ENCODE data around the gene IGSF23. TPM values are rescaled to one million over a fixed set of nuclear protein-coding genes. Genes with fewer than 3 reads are reported as not detected.

The IGSF23 gene
- total RNA-seq, 1 donor from 2014 or later, result not detected

DNA sequence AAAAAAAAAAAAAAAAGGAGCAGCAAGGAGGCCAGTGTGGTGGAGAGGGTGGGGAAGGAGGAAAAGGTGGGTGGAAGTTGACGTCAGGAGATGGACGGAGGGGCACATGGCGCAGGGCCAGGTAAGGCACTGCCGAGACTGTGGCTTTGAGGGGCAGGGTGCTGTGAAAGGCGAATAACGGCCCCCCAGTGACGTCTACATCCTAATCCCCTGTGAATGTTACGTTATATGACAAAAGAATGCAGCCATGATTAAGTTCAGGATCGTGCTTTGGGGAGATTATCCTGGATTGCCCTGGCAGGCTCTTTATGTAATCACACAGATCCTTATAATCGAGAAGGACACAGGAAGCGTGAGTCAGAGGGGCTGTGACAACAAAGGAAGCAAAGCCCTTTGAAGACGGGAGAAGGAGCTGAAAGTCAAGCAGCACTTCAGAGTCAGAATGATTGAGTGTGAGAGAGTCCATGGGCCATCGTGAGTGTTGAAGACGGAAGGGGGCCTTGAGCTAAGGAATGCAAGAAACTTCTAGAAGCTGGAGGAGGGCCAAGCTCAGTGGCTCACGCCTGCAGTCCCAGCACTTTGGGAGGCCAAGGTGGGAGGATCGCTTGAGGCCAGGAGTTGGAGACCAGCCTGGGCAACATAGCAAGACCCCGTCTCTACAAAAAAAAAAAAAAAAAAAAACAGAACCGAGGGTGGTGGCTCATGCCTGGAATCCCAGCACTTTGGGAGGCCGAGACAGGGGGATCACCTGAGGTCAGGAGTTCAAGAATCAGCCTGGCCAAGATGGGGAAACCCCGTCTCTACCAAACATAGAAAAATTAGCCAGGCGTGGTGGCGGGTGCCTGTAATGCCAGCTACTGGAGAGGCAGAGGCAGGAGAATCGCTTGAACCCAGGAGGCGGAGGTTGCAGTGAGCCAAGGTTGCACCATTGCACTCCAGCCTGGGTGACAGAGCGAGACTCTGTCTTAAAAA is 71.8 kb downstream of the IGSF23 start:
- no peaks in the 10 kb centered on the region for H3K36me3 Mint-ChIP-seq
- no peaks in the 10 kb centered on the region for H3K9me3 Mint-ChIP-seq
- H3K4me1 Mint-ChIP-seq, result peaks cover 7% of the 10 kb centered on the region
- no peak overlapping the region for H3K4me3 Mint-ChIP-seq
- DNase-seq (ENCODE audit: low spot score in 2 of 2, unreplicated experiment in 2 of 2), result no peak
- peaks cover 1% of the 10 kb centered on the region for H3K27me3 Mint-ChIP-seq (ENCODE audit: low read depth)
- peak overlapping the region; percentile 84 for H3K27ac Mint-ChIP-seq
- TF ChIP-seq, protein P1, sequence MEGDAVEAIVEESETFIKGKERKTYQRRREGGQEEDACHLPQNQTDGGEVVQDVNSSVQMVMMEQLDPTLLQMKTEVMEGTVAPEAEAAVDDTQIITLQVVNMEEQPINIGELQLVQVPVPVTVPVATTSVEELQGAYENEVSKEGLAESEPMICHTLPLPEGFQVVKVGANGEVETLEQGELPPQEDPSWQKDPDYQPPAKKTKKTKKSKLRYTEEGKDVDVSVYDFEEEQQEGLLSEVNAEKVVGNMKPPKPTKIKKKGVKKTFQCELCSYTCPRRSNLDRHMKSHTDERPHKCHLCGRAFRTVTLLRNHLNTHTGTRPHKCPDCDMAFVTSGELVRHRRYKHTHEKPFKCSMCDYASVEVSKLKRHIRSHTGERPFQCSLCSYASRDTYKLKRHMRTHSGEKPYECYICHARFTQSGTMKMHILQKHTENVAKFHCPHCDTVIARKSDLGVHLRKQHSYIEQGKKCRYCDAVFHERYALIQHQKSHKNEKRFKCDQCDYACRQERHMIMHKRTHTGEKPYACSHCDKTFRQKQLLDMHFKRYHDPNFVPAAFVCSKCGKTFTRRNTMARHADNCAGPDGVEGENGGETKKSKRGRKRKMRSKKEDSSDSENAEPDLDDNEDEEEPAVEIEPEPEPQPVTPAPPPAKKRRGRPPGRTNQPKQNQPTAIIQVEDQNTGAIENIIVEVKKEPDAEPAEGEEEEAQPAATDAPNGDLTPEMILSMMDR (IDR thresholded peaks at IDR 0.05; ENCODE audit: unreplicated experiment), result no peak

DNA sequence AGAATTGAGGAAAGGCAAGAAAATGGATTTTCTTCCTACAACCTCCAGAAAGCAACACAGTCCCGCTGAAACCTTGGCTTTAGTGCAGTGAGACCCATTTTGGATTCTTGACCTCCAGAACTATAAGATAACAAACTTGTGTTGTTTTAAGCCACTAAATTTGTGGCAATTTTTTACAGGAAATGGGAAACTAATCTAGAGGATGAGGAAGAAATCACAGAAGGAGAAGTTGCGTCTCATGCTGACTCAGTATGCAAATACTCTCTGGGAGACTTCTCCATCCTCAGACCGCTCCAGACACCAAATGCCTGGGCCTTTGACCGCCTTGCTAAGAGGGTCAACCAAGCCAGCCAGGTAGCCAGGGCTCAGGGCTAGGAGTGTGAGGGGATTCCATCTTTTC is 72.5 kb downstream of the IGSF23 start:
- TF ChIP-seq, protein P1 (IDR thresholded peaks at IDR 0.05; ENCODE audit: unreplicated experiment), result no peak
- Mint-ChIP-seq H3K27ac (no peak overlapping the region), H3K4me1 (peaks cover 7% of the 10 kb centered on the region), H3K36me3 (no peaks in the 10 kb centered on the region), H3K9me3 (no peaks in the 10 kb centered on the region), H3K27me3 (ENCODE audit: low read depth) (peaks cover 1% of the 10 kb centered on the region), H3K4me3 (no peak overlapping the region)
- DNase-seq (ENCODE audit: low spot score in 2 of 2, unreplicated experiment in 2 of 2), result no peak

Small RNA genes within 50 kb of the gene (microRNA-seq; reads per million reads assigned to microRNA genes)
- not detected for gene MIR4531

Other genes starting within 250 kb of the IGSF23 start
- gene ZNF285, start 212.0 kb upstream of the IGSF23 start, total RNA-seq, result 9.8 to 11.6 TPM (median 11.2 TPM) in 3 replicates
- gene ZNF229, start 165.1 kb upstream of the IGSF23 start, total RNA-seq, result 5.4 to 7.0 TPM (median 6.0 TPM) in 3 replicates
- gene ZNF180, start 113.0 kb upstream of the IGSF23 start, total RNA-seq, result 13.0 to 14.3 TPM (median 13.1 TPM) in 3 replicates
- gene CEACAM20, start 83.9 kb upstream of the IGSF23 start, total RNA-seq, result not detected in 3 replicates
- gene PVR, start 30.3 kb downstream of the IGSF23 start, total RNA-seq, result 26.8 to 29.1 TPM (median 28.5 TPM) in 3 replicates
- gene CEACAM19, start 57.9 kb downstream of the IGSF23 start, total RNA-seq, result 10.2 to 11.2 TPM (median 11.0 TPM) in 3 replicates
- gene CEACAM16, start 85.6 kb downstream of the IGSF23 start, total RNA-seq, result not detected in 3 replicates
- gene BCL3, start 135.1 kb downstream of the IGSF23 start, total RNA-seq, result 14.9 to 21.5 TPM (median 20.1 TPM) in 3 replicates
- gene CBLC, start 164.3 kb downstream of the IGSF23 start, total RNA-seq, result 8.5 to 10.8 TPM (median 8.8 TPM) in 3 replicates
- 346 to 378 TPM (median 355 TPM) in 3 replicates for gene BCAM, start 195.5 kb downstream of the IGSF23 start, total RNA-seq
- gene NECTIN2, start 232.7 kb downstream of the IGSF23 start, total RNA-seq, result 291 to 300 TPM (median 299 TPM) in 3 replicates

Measured in mesothelial cell of epicardium (in vitro differentiated cells).